SK-N-SH (cell line): Measurements from ENCODE around the gene S100A10.

ENCODE experiments used
- EZH2phosphoT487 ChIP-seq: fragments of 200-600 bp; sonication (generic); IDR thresholded peaks from 2 replicates; pipeline ENCODE4 v1.6.1; 2017; ENCODE audit warnings: low read depth, mixed run types, mild to moderate bottlenecking, antibody characterized with exemption, moderate library complexity, borderline replicate concordance
- MEF2A ChIP-seq: IDR thresholded peaks from 2 replicates; pipeline ENCODE4 v1.4.0; 2012; ENCODE audit warnings: low read depth, borderline replicate concordance
- SIN3A ChIP-seq: IDR thresholded peaks from 2 replicates; pipeline ENCODE4 v1.6.1; 2012; ENCODE audit warnings: low read depth, mild to moderate bottlenecking, low read length, moderate library complexity, borderline replicate concordance
- TEAD4 ChIP-seq: IDR thresholded peaks from 2 replicates; pipeline ENCODE4 v1.4.0; 2012; ENCODE audit warnings: mild to moderate bottlenecking, borderline replicate concordance; ENCODE audit not compliant: insufficient read depth
- TF ChIP-seq, protein P1 (sequence below): fragments of 200-600 bp; sonication (generic); IDR thresholded peaks from 2 replicates; pipeline ENCODE4 v1.6.1; 2017; ENCODE audit warnings: antibody characterized with exemption, mild to moderate bottlenecking, moderate library complexity
- TF ChIP-seq, protein P2 (sequence below): IDR thresholded peaks from 2 replicates; pipeline ENCODE4 v1.4.0; 2012; ENCODE audit warnings: low read depth, borderline replicate concordance

DNA sequence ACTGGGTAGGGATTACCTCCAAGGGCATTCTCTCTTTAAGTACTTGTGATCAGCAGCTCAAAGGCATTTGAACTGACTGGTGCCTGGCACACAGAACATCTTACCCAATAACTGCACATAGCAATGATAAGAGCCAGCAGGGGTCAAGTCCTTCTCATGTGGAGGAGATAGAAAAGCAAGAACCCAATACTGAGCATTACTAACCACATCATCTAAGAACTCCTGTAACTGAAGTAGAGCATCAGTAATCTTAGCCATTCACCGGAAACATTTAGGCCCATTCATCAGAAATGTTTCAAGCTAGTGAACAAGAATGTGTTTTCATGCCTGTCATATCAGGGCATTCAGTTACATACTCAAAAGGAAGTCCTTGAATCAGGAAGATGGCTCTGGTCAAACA is 50.8 kb downstream of the S100A10 start:
- TF ChIP-seq MEF2A, result no peak
- TF ChIP-seq, protein P1, sequence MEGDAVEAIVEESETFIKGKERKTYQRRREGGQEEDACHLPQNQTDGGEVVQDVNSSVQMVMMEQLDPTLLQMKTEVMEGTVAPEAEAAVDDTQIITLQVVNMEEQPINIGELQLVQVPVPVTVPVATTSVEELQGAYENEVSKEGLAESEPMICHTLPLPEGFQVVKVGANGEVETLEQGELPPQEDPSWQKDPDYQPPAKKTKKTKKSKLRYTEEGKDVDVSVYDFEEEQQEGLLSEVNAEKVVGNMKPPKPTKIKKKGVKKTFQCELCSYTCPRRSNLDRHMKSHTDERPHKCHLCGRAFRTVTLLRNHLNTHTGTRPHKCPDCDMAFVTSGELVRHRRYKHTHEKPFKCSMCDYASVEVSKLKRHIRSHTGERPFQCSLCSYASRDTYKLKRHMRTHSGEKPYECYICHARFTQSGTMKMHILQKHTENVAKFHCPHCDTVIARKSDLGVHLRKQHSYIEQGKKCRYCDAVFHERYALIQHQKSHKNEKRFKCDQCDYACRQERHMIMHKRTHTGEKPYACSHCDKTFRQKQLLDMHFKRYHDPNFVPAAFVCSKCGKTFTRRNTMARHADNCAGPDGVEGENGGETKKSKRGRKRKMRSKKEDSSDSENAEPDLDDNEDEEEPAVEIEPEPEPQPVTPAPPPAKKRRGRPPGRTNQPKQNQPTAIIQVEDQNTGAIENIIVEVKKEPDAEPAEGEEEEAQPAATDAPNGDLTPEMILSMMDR, result no peak
- TF ChIP-seq SIN3A, result no peak
- TF ChIP-seq, protein P2, sequence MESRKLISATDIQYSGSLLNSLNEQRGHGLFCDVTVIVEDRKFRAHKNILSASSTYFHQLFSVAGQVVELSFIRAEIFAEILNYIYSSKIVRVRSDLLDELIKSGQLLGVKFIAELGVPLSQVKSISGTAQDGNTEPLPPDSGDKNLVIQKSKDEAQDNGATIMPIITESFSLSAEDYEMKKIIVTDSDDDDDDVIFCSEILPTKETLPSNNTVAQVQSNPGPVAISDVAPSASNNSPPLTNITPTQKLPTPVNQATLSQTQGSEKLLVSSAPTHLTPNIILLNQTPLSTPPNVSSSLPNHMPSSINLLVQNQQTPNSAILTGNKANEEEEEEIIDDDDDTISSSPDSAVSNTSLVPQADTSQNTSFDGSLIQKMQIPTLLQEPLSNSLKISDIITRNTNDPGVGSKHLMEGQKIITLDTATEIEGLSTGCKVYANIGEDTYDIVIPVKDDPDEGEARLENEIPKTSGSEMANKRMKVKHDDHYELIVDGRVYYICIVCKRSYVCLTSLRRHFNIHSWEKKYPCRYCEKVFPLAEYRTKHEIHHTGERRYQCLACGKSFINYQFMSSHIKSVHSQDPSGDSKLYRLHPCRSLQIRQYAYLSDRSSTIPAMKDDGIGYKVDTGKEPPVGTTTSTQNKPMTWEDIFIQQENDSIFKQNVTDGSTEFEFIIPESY, result no peak
- no peak for TF ChIP-seq TEAD4
- no peak for TF ChIP-seq EZH2phosphoT487
